Omental fat pad (tissue), 4 donors: Measurements from ENCODE around the gene USP25. TPM values are rescaled to one million over a fixed set of nuclear protein-coding genes. Genes with fewer than 3 reads are reported as not detected.

ENCODE experiments used
- ATAC-seq: fragments of 150-250 bp; one replicate; pipeline ENCODE4 v1.9.1; 2016; ENCODE audit warnings: mild to moderate bottlenecking, moderate library complexity; ENCODE audit not compliant: low FRiP score
- DNase-seq: peaks from one replicate; pipeline ENCODE4 v3.0.0-alpha.2; 2019; ENCODE audit warnings: low spot score
- total RNA-seq, 4 donors: library from RNA; depleted of rRNA; stranded (reverse); fragments of >200 nt; gene quantifications; one replicate each; pipeline ENCODE4 v1.1.0, GENCODE V29; 2016
- TF ChIP-seq, protein P1 (sequence below), 3 donors: fragments of 450-650 bp; IDR thresholded peaks; one replicate each; pipeline ENCODE4 v1.5.1; 2016 to 2017; ENCODE audit warnings: antibody characterized with exemption in 3 of 3, mild to moderate bottlenecking in 3 of 3, moderate library complexity in 2 of 3

Gene USP25
- total RNA-seq, 4 donors from 2014 or later, result 46.5 to 63.8 (median 59.0) TPM

- DNase-seq (no peak), ATAC-seq (no peak)
- TF ChIP-seq, protein P1, sequence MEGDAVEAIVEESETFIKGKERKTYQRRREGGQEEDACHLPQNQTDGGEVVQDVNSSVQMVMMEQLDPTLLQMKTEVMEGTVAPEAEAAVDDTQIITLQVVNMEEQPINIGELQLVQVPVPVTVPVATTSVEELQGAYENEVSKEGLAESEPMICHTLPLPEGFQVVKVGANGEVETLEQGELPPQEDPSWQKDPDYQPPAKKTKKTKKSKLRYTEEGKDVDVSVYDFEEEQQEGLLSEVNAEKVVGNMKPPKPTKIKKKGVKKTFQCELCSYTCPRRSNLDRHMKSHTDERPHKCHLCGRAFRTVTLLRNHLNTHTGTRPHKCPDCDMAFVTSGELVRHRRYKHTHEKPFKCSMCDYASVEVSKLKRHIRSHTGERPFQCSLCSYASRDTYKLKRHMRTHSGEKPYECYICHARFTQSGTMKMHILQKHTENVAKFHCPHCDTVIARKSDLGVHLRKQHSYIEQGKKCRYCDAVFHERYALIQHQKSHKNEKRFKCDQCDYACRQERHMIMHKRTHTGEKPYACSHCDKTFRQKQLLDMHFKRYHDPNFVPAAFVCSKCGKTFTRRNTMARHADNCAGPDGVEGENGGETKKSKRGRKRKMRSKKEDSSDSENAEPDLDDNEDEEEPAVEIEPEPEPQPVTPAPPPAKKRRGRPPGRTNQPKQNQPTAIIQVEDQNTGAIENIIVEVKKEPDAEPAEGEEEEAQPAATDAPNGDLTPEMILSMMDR (IDR thresholded peaks at IDR 0.05), result no peak
Observed at GRCh38 chr21:15793109-15793508, 63.3 kb downstream of the USP25 start.

GRCh38 chr21:15793550-15794235 is 63.9 kb downstream of the USP25 start:
- ATAC-seq, result no peak
- TF ChIP-seq, protein P1 (IDR thresholded peaks at IDR 0.05), result no peak

DNA sequence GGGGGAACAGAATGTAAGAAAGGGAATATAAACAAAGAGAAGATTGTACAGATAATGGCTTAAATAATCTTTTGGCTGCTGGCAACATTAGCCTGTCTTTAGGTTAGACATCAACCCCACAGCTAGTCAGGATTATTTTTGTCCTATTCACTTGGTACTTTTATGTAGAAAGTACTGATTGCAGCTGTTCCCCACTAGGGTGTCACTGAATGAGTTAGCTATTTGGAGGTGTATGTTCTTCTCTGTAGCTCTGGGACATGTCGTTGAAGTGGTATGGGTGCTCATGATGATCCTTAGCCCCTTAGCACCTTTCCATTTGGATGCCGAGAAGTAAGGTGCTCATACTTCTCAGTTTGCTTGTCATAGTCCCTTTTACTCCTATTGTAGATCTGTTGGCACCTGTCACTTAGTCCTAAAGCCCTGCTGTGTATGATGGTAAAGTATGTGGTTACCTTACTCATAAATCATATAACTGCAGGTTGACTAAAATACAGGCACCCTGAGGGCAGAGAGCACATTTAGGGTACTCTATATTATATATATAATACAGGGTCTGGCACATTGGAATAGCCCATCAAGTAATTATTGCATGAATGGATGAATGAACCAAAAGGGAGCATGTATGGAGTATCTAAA is 64.6 kb downstream of the USP25 start:
- ATAC-seq, result no peak
- DNase-seq, result no peak
- TF ChIP-seq, protein P1 (IDR thresholded peaks at IDR 0.05), result no peak

More at GRCh38 chr21:15793550-15794235, 63.9 kb downstream of the USP25 start:
- DNase-seq, result no peak

DNA sequence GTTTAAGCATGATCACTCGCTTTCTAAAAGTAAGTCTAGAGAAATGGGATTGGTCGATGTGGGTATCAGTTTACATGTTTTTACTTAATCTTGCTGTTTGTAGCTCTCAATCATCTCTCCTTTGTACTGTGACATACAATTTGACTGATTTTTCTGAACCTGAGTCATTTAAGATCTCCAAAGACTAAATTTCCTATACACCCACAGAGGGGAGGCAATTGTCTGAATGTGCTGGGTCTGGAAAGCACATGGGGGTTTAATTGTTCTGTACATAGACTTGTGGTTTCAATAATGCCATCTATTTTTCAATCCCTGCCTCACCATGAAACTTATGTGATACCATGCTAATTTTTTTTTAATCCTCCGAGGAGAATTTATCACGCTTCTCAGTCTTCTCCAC is 65.8 kb downstream of the USP25 start:
- TF ChIP-seq, protein P1 (IDR thresholded peaks at IDR 0.05), result no peak
- ATAC-seq, result no peak
- DNase-seq, result no peak

GRCh38 chr21:15797577-15798363 is 68.0 kb downstream of the USP25 start:
- ATAC-seq (no peak), DNase-seq (no peak)
- TF ChIP-seq, protein P1 (IDR thresholded peaks at IDR 0.05), result no peak

DNA sequence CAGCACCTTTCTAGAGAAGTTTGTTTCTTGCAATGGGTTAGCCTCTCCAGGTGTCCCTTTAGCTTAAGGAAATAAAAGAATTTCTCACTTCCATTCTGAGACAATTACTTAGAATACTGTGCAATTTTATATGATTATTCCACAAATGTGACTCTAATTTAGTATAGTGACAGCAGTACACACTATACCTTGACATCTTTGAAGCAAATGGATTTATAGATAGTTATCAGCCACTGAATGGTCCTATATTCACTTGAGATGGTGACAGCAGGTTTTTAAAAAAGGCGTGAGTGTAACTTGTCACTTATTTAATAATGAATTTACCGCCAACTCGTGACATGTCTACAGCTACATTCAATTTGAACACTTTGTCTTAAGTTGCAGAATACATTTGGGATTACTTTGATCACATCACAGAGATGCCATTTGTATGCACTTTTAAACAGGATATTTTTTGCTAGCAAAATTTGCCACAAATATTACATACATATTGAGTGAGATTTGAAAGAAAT is 71.6 kb downstream of the USP25 start:
- no peak for ATAC-seq

More for the DNA sequence above, 71.6 kb downstream of the USP25 start:
- no peak for DNase-seq
- TF ChIP-seq, protein P1 (IDR thresholded peaks at IDR 0.05), result no peak
